SK-N-SH treated with all-trans-retinoic acid at 6 μM for 48 hours (cell line): ENCODE data around the gene ADH1A.
"Not testable (repeated sequence)": the region's sequence is repeated elsewhere in the genome, so short reads cannot be mapped to it uniquely, and the experiment has no call there.

ENCODE experiments used
- ATAC-seq: fragments of 200-7000 bp; cut with Tn5 transposase; 3 replicates; pipeline ENCODE4 v1.9.1; 2020; ENCODE audit warnings: mild to moderate bottlenecking, moderate library complexity
- ARNTL ChIP-seq: fragments of 450-650 bp; formaldehyde crosslinking; IDR thresholded peaks from 2 replicates; pipeline ENCODE4 v1.5.0; 2020; ENCODE audit warnings: low read depth, mild to moderate bottlenecking, moderate library complexity, borderline replicate concordance
- BACH2 ChIP-seq: fragments of 250-450 bp; sonication (Bioruptor Pico); IDR thresholded peaks from 2 replicates; pipeline ENCODE4 v1.9.0; 2021; ENCODE audit warnings: mild to moderate bottlenecking, borderline replicate concordance
- CREB5 ChIP-seq: fragments of 250-450 bp; sonication (Bioruptor Pico); IDR thresholded peaks from 2 replicates; pipeline ENCODE4 v1.5.1; 2020; ENCODE audit warnings: low read depth, mild to moderate bottlenecking, moderate library complexity
- CSDC2 ChIP-seq: fragments of 250-450 bp; sonication (Bioruptor Pico); IDR thresholded peaks from 2 replicates; pipeline ENCODE4 v1.5.0; 2020; ENCODE audit warnings: mild to moderate bottlenecking, moderate library complexity
- ESRRG ChIP-seq: fragments of 250-450 bp; sonication (Bioruptor Pico); IDR thresholded peaks from 2 replicates; pipeline ENCODE4 v1.6.1; 2021; ENCODE audit warnings: mild to moderate bottlenecking
- GLIS3 ChIP-seq: fragments of 250-450 bp; sonication (Bioruptor Pico); IDR thresholded peaks from 2 replicates; pipeline ENCODE4 v1.5.0; 2020; ENCODE audit warnings: mild to moderate bottlenecking, moderate library complexity
- ISL1 ChIP-seq: fragments of 250-450 bp; sonication (Bioruptor Pico); IDR thresholded peaks from 2 replicates; pipeline ENCODE4 v2.1.2; 2022; ENCODE audit warnings: mild to moderate bottlenecking, moderate library complexity
- OSR1 ChIP-seq: fragments of 250-450 bp; sonication (Bioruptor Pico); IDR thresholded peaks from 2 replicates; pipeline ENCODE4 v1.8.0; 2022; ENCODE audit warnings: moderate library complexity, mild to moderate bottlenecking, inconsistent platforms
- POU6F1 ChIP-seq: fragments of 250-450 bp; sonication (Bioruptor Pico); IDR thresholded peaks from 2 replicates; pipeline ENCODE4 v1.8.0; 2021; ENCODE audit warnings: low read depth, mild to moderate bottlenecking, moderate library complexity, borderline replicate concordance
- PPARA ChIP-seq: fragments of 250-450 bp; sonication (Bioruptor Pico); IDR thresholded peaks from 2 replicates; pipeline ENCODE4 v1.5.0; 2020; ENCODE audit warnings: mild to moderate bottlenecking, borderline replicate concordance
- RARB ChIP-seq: fragments of 250-450 bp; sonication (Bioruptor Pico); IDR thresholded peaks from 2 replicates; pipeline ENCODE4 v1.8.0; 2021; ENCODE audit warnings: mild to moderate bottlenecking, moderate library complexity
- SNAI2 ChIP-seq: fragments of 250-450 bp; sonication (Bioruptor Pico); IDR thresholded peaks from 2 replicates; pipeline ENCODE4 v1.5.0; 2020; ENCODE audit warnings: mild to moderate bottlenecking, moderate library complexity
- TCF4 ChIP-seq: fragments of 250-450 bp; sonication (Bioruptor Pico); IDR thresholded peaks from 2 replicates; pipeline ENCODE4 v1.8.0; 2021; ENCODE audit warnings: mild to moderate bottlenecking, moderate library complexity, borderline replicate concordance
- TOX ChIP-seq: fragments of 250-450 bp; sonication (Bioruptor Pico); IDR thresholded peaks from 2 replicates; pipeline ENCODE4 v1.8.0; 2021; ENCODE audit warnings: mild to moderate bottlenecking, moderate library complexity, borderline replicate concordance
- ZFP3 ChIP-seq: fragments of 250-450 bp; sonication (Bioruptor Pico); IDR thresholded peaks from 2 replicates; pipeline ENCODE4 v1.5.0; 2020; ENCODE audit warnings: mild to moderate bottlenecking, moderate library complexity
- ZNF8 ChIP-seq: fragments of 450-650 bp; formaldehyde crosslinking; IDR thresholded peaks from 2 replicates; pipeline ENCODE4 v1.5.0; 2020; ENCODE audit warnings: mild to moderate bottlenecking, moderate library complexity
- TF ChIP-seq, protein P1 (sequence below): fragments of 250-450 bp; sonication (Bioruptor Pico); IDR thresholded peaks from 2 replicates; pipeline ENCODE4 v1.5.0; 2020; ENCODE audit warnings: mild to moderate bottlenecking, moderate library complexity
- TF ChIP-seq, protein P2 (sequence below): fragments of 250-450 bp; sonication (Bioruptor Pico); IDR thresholded peaks from 2 replicates; pipeline ENCODE4 v1.8.0; 2020; ENCODE audit warnings: mild to moderate bottlenecking, moderate library complexity, borderline replicate concordance
- TF ChIP-seq, protein P3 (sequence below): fragments of 250-450 bp; sonication (Bioruptor Pico); IDR thresholded peaks from 2 replicates; pipeline ENCODE4 v1.5.1; 2021; ENCODE audit warnings: mild to moderate bottlenecking, moderate library complexity

ADH1A gene

DNA sequence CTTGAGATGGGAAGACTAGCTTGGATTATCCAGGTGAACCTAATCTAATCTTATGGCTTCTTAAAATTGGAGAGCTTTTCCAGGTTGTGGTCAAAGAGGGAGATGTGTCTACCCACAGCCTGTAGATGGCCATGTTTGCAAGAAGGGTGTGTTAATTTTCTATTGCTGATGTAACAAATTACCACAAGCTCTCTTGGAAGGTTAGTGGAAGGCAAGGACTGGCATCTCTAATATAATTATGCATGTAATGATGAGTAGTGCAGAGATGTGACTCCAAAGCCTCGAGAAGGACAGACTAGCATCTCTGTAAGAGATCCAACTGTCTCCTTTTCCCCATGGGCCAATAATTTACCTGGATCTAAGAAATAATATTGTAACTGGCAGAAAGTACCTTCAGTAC, 33.6 kb upstream of the ADH1A start (continued):
- TF ChIP-seq POU6F1 (no peak), TOX (no peak), ISL1 (CRISPR knock-in tag) (no peak), OSR1 (CRISPR knock-in tag) (no peak)

DNA sequence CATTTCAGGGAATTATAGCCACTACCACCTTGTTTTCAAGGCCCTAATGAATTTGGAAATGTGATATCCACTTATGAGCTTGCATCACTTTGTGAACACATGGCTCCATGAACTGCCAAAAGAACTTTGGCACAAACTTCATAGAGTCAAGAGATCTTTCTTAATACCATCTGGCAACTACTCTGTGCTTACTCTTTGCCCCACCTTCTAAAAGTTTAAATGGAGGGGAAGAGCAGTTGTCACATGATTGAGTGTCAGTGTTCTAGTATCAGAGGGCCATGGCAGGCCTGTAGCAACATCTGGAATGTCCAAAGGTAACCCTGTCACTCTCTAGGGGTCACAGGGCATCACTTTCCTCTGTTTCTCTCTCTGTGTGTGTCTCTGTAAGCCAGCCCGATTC, 33.0 kb upstream of the ADH1A start:
- TF ChIP-seq ESRRG (CRISPR knock-in tag) (no peak), ZFP3 (CRISPR knock-in tag) (no peak), CSDC2 (no peak), ZNF8 (CRISPR knock-in tag) (no peak), TCF4 (CRISPR knock-in tag) (no peak), GLIS3 (CRISPR knock-in tag) (no peak)
- TF ChIP-seq, protein P1, sequence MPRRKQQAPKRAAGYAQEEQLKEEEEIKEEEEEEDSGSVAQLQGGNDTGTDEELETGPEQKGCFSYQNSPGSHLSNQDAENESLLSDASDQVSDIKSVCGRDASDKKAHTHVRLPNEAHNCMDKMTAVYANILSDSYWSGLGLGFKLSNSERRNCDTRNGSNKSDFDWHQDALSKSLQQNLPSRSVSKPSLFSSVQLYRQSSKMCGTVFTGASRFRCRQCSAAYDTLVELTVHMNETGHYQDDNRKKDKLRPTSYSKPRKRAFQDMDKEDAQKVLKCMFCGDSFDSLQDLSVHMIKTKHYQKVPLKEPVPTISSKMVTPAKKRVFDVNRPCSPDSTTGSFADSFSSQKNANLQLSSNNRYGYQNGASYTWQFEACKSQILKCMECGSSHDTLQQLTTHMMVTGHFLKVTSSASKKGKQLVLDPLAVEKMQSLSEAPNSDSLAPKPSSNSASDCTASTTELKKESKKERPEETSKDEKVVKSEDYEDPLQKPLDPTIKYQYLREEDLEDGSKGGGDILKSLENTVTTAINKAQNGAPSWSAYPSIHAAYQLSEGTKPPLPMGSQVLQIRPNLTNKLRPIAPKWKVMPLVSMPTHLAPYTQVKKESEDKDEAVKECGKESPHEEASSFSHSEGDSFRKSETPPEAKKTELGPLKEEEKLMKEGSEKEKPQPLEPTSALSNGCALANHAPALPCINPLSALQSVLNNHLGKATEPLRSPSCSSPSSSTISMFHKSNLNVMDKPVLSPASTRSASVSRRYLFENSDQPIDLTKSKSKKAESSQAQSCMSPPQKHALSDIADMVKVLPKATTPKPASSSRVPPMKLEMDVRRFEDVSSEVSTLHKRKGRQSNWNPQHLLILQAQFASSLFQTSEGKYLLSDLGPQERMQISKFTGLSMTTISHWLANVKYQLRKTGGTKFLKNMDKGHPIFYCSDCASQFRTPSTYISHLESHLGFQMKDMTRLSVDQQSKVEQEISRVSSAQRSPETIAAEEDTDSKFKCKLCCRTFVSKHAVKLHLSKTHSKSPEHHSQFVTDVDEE, result no peak
- no peak for ATAC-seq

- TF ChIP-seq ARNTL (no peak), ZNF8 (CRISPR knock-in tag) (no peak), RARB (no peak), ESRRG (CRISPR knock-in tag) (no peak), SNAI2 (CRISPR knock-in tag) (no peak)
- TF ChIP-seq, all 23 proteins: peak for 0
- no peak for ATAC-seq
These were observed 30.7 kb upstream of the ADH1A start, which contains the start of gene ADH1B for GRCh38 chr4:99321241-99322191. Gene ADH1B, minus strand, starts transcription at chr4:99321401. Its CDS starts 70 bp downstream, at chr4:99321331.

DNA sequence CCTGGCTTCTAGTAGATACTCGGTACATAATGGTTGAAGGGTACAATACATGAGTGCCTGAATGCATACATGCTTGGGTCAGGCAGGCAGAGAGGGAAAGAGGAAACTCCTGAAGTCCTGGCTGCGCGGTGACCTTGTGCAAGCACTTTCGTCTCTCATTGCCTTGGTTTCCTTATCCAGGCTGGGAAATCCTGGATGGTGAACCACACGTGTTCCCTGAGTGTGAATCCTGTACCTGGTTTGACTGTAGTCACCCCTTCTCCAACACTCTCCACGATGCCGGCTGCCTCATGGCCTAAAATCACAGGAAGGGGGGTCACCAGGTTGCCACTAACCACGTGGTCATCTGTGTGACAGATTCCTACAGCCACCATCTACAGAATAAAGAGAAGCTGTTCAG, 27.0 kb upstream of the ADH1A start:
- not testable (repeated sequence) for ATAC-seq

GRCh38 chr4:99317354-99317753, 26.6 kb upstream of the ADH1A start:
- ATAC-seq, result no peak
- TF ChIP-seq, protein P1, result no peak
- no peak for TF ChIP-seq CREB5 (CRISPR knock-in tag)
- no peak for TF ChIP-seq RARB
- no peak for TF ChIP-seq BACH2 (CRISPR knock-in tag)
- TF ChIP-seq ISL1 (CRISPR knock-in tag), result no peak
- no peak for TF ChIP-seq PPARA (CRISPR knock-in tag)
- TF ChIP-seq GLIS3 (CRISPR knock-in tag), result no peak
- TF ChIP-seq ARNTL, result no peak
- TF ChIP-seq, protein P2, sequence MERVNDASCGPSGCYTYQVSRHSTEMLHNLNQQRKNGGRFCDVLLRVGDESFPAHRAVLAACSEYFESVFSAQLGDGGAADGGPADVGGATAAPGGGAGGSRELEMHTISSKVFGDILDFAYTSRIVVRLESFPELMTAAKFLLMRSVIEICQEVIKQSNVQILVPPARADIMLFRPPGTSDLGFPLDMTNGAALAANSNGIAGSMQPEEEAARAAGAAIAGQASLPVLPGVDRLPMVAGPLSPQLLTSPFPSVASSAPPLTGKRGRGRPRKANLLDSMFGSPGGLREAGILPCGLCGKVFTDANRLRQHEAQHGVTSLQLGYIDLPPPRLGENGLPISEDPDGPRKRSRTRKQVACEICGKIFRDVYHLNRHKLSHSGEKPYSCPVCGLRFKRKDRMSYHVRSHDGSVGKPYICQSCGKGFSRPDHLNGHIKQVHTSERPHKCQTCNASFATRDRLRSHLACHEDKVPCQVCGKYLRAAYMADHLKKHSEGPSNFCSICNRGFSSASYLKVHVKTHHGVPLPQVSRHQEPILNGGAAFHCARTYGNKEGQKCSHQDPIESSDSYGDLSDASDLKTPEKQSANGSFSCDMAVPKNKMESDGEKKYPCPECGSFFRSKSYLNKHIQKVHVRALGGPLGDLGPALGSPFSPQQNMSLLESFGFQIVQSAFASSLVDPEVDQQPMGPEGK (CRISPR knock-in tag), result no peak
- no peak for TF ChIP-seq SNAI2 (CRISPR knock-in tag)
- TF ChIP-seq OSR1 (CRISPR knock-in tag), result no peak
- TF ChIP-seq, protein P3, sequence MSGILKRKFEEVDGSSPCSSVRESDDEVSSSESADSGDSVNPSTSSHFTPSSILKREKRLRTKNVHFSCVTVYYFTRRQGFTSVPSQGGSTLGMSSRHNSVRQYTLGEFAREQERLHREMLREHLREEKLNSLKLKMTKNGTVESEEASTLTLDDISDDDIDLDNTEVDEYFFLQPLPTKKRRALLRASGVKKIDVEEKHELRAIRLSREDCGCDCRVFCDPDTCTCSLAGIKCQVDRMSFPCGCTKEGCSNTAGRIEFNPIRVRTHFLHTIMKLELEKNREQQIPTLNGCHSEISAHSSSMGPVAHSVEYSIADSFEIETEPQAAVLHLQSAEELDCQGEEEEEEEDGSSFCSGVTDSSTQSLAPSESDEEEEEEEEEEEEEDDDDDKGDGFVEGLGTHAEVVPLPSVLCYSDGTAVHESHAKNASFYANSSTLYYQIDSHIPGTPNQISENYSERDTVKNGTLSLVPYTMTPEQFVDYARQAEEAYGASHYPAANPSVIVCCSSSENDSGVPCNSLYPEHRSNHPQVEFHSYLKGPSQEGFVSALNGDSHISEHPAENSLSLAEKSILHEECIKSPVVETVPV, result no peak
- TF ChIP-seq POU6F1, result no peak
